Measurements from ENCODE around the gene ZDHHC4.

The ZDHHC4 gene

GRCh38 chr7:6607651-6608051 is 30.4 kb downstream of the ZDHHC4 start:
- no peaks in the 10 kb centered on the region for H3K27me3 ChIP-seq
- no peak for TF ChIP-seq CTCF (IDR thresholded peaks at IDR 0.05)
- H3K9me3 ChIP-seq: no peaks in the 10 kb centered on the region
- no peak overlapping the region for H3K27ac ChIP-seq
- DNase-seq: no peak
- H3K4me3 ChIP-seq: no peak overlapping the region
- intact Hi-C loops (cut with DNase I; ENCODE audit: low total_unique reads): no loop called here
- no peaks in the 10 kb centered on the region for H3K4me1 ChIP-seq
- peaks cover 23 to 80% (median 42%) of the 10 kb centered on the region in 3 donors for H3K36me3 ChIP-seq

GRCh38 chr7:6608081-6608480 is 30.8 kb downstream of the ZDHHC4 start:
- DNase-seq: no peak
- Histone ChIP-seq H3K27me3 (no peaks in the 10 kb centered on the region), H3K27ac (no peak overlapping the region), H3K4me1 (no peaks in the 10 kb centered on the region), H3K36me3 (peaks cover 23 to 75% (median 37%) of the 10 kb centered on the region in 3 donors), H3K9me3 (no peaks in the 10 kb centered on the region), H3K4me3 (no peak overlapping the region)
- TF ChIP-seq CTCF (IDR thresholded peaks at IDR 0.05): no peak
- intact Hi-C loops (cut with DNase I; ENCODE audit: low total_unique reads): no loop called here

- Histone ChIP-seq H3K9me3 (no peaks in the 10 kb centered on the region), H3K27me3 (no peaks in the 10 kb centered on the region), H3K4me3 (no peak overlapping the region), H3K4me1 (no peaks in the 10 kb centered on the region), H3K36me3 (peaks cover 21 to 68% (median 30%) of the 10 kb centered on the region in 3 donors), H3K27ac (no peak overlapping the region)
- DNase-seq: no peak
- intact Hi-C loops (cut with DNase I; ENCODE audit: low total_unique reads): no loop called here
- no peak for TF ChIP-seq CTCF (IDR thresholded peaks at IDR 0.05)
These were observed 31.5 kb downstream of the ZDHHC4 start for GRCh38 chr7:6608794-6609193.

GRCh38 chr7:6612819-6613218 is 35.6 kb downstream of the ZDHHC4 start:
- Histone ChIP-seq H3K27me3 (no peaks in the 10 kb centered on the region), H3K4me1 (peaks cover 0 to 24% (median 15%) of the 10 kb centered on the region in 4 donors), H3K27ac (no peak overlapping the region), H3K4me3 (no peak overlapping the region), H3K36me3 (peaks cover 0 to 36% (median 7%) of the 10 kb centered on the region in 3 donors), H3K9me3 (no peaks in the 10 kb centered on the region)
- no peak for DNase-seq
- intact Hi-C loops (cut with DNase I; ENCODE audit: low total_unique reads): no loop called here
- no peak for TF ChIP-seq CTCF (IDR thresholded peaks at IDR 0.05)

- peaks cover 0 to 29% (median 0%) of the 10 kb centered on the region in 3 donors for H3K36me3 ChIP-seq
- H3K4me1 ChIP-seq: peaks cover 0 to 24% (median 15%) of the 10 kb centered on the region in 4 donors
- H3K9me3 ChIP-seq: no peaks in the 10 kb centered on the region
- no peak overlapping the region for H3K27ac ChIP-seq
- TF ChIP-seq CTCF (IDR thresholded peaks at IDR 0.05): no peak
- no peak overlapping the region for H3K4me3 ChIP-seq
- DNase-seq: no peak
- H3K27me3 ChIP-seq: no peaks in the 10 kb centered on the region
- intact Hi-C loops (cut with DNase I; ENCODE audit: low total_unique reads): no loop called here
These were observed 36.5 kb downstream of the ZDHHC4 start for GRCh38 chr7:6613706-6614105.

Measured in tibial artery (tissue), 4 donors.